SIG-M5 treated with dmso at 0.1 percent for 504 hours (cell line): ENCODE measurements around the gene PALM2AKAP2.

Source experiments
- DNase-seq: peaks from one replicate; lab custom pipeline; 2025; ENCODE audit not compliant: unreplicated experiment; lab: John Stamatoyannopoulos, UW

The PALM2AKAP2 gene

GRCh38 chr9:109779711-109780452 lies at the start of gene PALM2AKAP2:
PALM2AKAP2 (plus strand) TSS chr9:109780198; CDS start chr9:109780489, 291 bp downstream.
- DNase-seq: no peak

DNA sequence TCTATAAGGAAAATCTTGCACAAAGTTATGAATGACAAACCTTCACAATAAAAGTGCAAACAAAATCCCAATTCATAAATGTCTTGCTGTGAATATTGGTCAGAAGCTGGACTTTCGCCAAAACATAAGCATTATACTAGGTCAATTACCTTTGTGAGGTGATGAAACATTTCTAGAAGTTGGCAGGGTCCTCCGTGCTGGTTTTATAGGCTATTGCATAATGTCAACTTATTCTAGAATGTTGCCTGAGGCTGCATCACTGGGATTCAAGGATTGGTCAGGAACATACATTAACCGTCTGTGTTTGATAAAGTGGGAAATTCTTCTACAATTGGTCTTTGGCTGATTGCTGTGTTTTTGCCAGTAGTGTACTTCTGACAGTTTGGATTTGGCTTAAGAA lies 49.8 kb upstream of the PALM2AKAP2 start:
- DNase-seq: no peak

- peak; percentile 18 for DNase-seq
Observed at GRCh38 chr9:109733690-109734089, 46.3 kb upstream of the PALM2AKAP2 start.

DNA sequence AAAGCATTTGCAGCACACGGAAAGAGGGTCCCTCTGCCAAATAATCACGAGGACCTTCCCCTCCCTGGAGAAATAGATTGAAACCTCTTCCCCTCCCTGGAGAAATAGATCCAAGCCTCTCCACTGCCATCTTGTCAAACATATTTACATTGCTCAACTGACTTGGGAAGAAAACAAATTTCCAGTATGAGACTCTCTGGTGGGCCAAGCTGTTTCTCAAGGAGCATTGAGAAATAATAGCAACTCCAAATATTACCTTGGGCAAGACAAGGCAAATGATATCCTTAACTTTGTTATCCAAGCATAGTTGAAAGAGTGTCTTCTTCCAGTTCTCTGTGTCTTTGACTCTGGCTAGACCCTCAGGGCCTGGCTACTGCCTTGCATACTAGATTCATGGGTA lies 45.2 kb upstream of the PALM2AKAP2 start:
- DNase-seq: no peak

DNA sequence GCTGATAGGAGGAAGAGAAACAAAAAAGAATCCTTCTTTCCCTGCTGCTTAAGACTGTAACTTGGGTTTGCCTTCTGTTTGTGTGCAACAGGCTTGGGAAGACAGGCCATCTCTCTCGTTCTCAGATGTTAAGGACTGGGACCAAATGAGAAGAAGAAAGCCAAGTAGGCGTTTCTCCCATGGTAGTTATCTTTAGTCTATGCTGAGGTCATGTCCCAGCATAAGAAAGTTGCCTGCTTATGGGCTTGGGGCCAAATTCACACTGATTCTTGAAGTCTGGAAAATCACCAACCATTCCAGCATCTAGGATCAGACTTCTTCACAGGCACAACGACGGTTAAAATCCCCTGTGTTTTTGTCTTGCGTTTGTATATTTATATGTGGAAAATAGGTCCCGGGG lies 44.2 kb upstream of the PALM2AKAP2 start:
- no peak for DNase-seq

GRCh38 chr9:109737295-109737694 lies 42.7 kb upstream of the PALM2AKAP2 start:
- no peak for DNase-seq

DNA sequence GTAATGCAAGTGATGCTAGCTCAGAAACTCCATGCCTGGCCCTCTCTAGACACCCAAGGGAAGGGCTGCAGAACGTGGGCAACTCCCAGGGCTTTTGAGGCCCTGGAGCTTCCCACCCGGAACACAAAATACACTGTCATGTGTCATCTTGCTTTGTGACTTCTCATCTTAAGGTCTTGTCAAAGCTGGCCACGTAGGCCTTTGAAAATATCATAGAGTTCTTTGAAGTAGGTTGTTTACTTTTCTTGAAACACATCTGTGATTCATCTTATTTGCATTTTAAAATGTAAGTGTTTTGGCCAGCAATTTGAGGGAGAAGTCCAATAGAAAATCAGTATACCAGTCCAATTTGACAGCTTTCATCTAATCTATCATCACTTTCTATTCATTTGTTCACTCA lies 40.2 kb upstream of the PALM2AKAP2 start:
- DNase-seq: no peak

GRCh38 chr9:109742776-109743348 lies 37.1 kb upstream of the PALM2AKAP2 start:
- DNase-seq: no peak

DNA sequence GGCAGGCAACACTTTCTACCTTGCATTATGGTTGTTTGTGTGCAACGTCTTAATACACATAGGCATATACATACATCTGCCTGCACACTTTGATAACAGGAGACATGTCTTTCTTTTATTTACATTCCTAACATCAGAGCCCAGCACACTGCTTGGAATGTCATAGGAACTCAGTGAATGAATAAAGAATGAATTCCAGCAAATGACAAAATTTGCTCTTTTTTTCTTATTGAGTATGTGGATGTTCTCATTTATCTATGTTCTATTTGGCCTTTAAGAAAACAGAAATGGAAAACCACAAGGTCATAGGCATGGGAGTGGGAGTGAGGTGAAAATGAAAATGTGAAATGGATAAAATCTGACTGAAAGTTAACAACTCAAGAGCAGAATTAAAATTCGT lies 36.3 kb upstream of the PALM2AKAP2 start:
- DNase-seq: no peak

- no peak for DNase-seq
Observed at GRCh38 chr9:109745335-109746283, 34.4 kb upstream of the PALM2AKAP2 start.

- no peak for DNase-seq
Observed at GRCh38 chr9:109751253-109751652, 28.7 kb upstream of the PALM2AKAP2 start.

- no peak for DNase-seq
Observed at GRCh38 chr9:109753308-109753707, 26.7 kb upstream of the PALM2AKAP2 start.

- no peak for DNase-seq
Observed at GRCh38 chr9:109755040-109755439, 25.0 kb upstream of the PALM2AKAP2 start.

DNA sequence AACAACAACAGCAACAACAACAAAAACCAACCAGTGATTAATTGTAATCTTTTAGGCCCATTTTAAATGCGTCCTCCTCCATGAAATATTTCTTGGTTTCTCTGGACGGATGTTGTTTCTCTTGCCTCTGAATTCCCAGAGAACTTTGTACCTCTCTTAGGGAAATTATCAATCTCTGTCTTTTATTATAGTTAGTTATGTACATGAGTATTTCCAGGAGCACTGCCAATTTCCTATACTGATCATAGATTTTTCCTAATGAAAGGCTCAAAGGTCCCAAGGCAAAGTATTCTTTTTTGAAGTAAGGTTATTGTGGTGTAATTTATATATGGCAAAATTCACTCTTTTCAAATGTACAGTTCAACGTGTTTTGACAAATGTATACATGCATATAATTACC lies 20.4 kb upstream of the PALM2AKAP2 start:
- no peak for DNase-seq

GRCh38 chr9:109765278-109765677 lies 14.7 kb upstream of the PALM2AKAP2 start:
- no peak for DNase-seq

- no peak for DNase-seq
Observed at GRCh38 chr9:109765830-109766229, 14.2 kb upstream of the PALM2AKAP2 start.

DNA sequence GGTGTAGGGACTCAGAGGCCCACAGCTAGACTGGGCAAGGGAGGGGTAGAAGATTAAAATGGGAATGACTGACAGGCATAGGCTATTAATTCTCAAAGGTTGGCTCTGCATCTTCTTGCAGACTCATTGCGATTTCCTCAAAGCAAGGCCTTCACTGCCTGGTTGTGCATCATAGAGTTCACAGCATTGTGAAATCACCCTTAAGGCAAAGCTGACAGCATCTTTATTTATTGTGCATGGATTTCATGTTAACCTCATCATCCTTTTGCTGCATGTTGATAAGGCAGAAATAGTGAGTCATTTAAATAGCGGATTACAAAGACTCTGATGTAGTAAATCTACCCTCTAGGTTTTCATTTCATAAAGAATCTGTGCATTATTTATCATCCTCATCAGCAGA lies 13.6 kb upstream of the PALM2AKAP2 start:
- DNase-seq: no peak

GRCh38 chr9:109767404-109767803 lies 12.6 kb upstream of the PALM2AKAP2 start:
- DNase-seq: no peak

DNA sequence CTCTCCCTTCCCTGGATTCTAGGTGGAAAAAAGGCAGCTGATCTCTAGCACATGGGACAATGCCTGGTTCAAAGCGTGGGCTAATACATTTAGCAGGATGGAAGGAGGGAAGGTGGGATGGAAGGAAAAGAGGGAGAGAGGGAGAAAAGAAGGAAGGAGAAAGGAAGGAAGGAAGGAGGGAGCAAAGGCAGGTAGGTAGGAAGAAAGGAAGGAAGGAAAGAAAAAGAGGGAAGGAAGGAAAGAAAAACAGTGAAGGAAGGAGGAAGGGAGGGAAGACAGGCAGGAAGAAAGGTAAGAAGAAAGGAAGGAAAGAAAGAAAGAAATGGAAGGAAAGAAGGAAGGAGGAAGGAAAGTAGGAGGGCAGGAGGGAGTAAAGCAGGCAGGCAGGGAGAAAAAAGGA lies 12.2 kb upstream of the PALM2AKAP2 start:
- no peak for DNase-seq

DNA sequence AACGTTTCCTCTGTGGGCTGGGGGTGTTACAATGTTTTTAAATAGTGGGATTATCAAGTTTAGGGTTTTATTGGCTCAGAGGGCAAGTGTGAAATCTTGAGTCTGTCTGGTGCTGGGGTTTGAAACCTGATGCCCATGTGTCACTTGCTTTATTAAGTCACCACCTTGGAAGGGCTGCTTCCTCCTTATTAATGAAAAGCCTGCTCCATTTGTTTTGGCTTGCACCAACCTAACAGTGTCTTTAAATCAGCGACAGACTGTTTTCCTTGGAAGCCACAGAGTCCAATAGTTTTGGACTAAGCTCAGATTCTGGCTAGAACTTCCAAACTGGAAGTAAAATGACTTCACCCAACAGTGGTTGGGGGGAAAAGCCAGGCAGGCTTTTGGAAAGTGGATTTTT lies 10.7 kb upstream of the PALM2AKAP2 start:
- DNase-seq: no peak

- DNase-seq: no peak
Observed at GRCh38 chr9:109770101-109770500, 9.9 kb upstream of the PALM2AKAP2 start.

DNA sequence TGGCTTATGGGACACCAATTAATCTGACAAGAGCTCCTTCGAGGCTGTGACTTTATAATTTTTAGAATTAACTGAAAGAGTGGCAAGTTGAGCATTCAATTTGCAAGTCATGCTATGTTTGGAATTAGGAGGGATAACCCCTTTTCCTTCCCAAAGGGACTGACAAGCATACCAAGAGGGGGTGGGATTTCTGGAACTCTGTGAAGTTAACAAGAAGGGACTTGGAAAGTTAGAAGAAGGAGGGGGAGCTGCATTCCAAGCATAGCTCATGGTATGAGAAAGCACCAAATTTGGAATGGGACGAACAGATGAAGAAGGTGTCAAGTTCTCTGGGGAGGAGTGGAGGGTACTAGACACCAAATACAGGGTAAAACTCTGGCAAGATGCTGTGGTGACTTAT lies 8.9 kb upstream of the PALM2AKAP2 start:
- no peak for DNase-seq
